ENCODE measurements around the gene MXRA7.

MXRA7 gene

DNA sequence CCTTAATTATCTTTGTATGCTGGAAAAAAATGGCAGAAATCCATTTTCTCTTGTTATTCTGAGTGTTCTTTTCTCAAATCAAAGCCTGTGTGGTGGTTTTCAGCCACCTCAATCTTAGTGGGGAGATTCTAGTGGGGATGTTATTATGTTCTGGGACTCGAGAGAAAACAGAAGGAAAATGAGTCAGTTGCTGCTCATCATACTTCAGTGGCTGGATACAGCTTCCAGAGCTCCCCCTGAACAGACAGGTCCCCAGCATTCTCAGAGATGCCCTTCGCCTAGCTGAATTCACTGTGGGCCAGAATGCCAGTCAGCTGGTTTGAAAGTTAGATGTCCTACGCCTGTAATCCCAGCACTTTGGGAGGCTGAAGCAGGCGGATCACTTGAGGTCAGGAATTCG is 75.7 kb downstream of the MXRA7 start:
- H3K4me3 ChIP-seq (ENCODE audit: low read depth, low read length): no peak overlapping the region

DNA sequence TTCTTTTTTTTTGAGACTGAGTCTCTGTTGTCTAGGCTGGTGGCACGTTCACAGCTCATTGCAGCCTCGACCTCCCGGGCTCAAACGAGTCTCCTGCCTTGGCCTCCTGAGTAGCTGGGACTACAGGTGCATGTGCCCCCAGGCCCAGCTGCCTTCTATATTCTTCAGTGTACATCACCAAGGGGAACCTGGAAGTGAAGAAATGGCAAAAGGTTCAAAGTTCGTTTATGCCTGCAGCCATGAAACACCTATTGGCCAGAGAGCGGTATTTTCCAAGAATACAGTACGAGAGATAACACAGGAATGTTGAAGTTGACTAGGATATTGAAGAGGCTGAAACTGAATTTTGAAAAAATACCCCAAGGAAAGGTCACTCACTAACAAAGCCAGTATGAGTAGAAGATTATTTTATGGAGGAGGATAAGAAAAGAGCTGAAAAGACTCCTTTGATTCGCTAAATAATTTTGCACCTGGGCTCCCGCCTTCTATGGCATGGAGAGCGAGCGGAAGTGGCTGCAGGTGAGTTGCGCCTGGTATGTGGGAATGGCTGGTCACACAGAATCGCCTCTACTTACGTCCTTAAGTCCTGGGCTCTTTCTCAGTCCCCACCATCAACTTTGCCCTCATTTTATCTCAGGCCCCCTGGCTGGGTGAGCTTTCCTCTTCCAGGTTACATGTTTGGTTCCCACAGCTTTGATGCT is 77.0 kb downstream of the MXRA7 start:
- no peak overlapping the region for H3K4me3 ChIP-seq (ENCODE audit: low read depth, low read length)
- TF ChIP-seq, protein P1, sequence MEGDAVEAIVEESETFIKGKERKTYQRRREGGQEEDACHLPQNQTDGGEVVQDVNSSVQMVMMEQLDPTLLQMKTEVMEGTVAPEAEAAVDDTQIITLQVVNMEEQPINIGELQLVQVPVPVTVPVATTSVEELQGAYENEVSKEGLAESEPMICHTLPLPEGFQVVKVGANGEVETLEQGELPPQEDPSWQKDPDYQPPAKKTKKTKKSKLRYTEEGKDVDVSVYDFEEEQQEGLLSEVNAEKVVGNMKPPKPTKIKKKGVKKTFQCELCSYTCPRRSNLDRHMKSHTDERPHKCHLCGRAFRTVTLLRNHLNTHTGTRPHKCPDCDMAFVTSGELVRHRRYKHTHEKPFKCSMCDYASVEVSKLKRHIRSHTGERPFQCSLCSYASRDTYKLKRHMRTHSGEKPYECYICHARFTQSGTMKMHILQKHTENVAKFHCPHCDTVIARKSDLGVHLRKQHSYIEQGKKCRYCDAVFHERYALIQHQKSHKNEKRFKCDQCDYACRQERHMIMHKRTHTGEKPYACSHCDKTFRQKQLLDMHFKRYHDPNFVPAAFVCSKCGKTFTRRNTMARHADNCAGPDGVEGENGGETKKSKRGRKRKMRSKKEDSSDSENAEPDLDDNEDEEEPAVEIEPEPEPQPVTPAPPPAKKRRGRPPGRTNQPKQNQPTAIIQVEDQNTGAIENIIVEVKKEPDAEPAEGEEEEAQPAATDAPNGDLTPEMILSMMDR (IDR thresholded peaks at IDR 0.05; ENCODE audit: low read depth, low read length): no peak

More for the DNA sequence above, 75.7 kb downstream of the MXRA7 start:
- TF ChIP-seq, protein P1 (IDR thresholded peaks at IDR 0.05; ENCODE audit: low read depth, low read length): no peak

- TF ChIP-seq, protein P1 (IDR thresholded peaks at IDR 0.05; ENCODE audit: low read depth, low read length): no peak
- H3K4me3 ChIP-seq (ENCODE audit: low read depth, low read length): no peak overlapping the region
Measured at GRCh38 chr17:76631821-76632565, 78.8 kb downstream of the MXRA7 start.

GRCh38 chr17:76630151-76630550 is 80.6 kb downstream of the MXRA7 start:
- H3K4me3 ChIP-seq (ENCODE audit: low read depth, low read length): no peak overlapping the region
- TF ChIP-seq, protein P1 (IDR thresholded peaks at IDR 0.05; ENCODE audit: low read depth, low read length): no peak
